K562 (cell line): ENCODE data around the gene USP35. TPM values are rescaled to one million over a fixed set of nuclear protein-coding genes. Genes with fewer than 3 reads are reported as not detected.

Source experiments
- CEBPG ChIP-seq, 3 experiments: fragments of 200-800 bp in 1 of 3; sonication (Bioruptor generic) in 1 of 3; sonication (generic) in 1 of 3; formaldehyde crosslinking in 1 of 3; IDR thresholded peaks in 2 of 3; conservative IDR thresholded peaks in 1 of 3; 2 replicates each; pipeline versions ENCODE4 v1.6.1 to v1.8.0; 2016 to 2022; ENCODE audit warnings: missing compliant biosample characterization in 2 of 3, missing genetic modification characterization in 2 of 3, mild to moderate bottlenecking in 1 of 3, missing genetic modification reagents in 1 of 3
- ETV1 ChIP-seq: fragments of 450-650 bp; conservative IDR thresholded peaks from 2 replicates; pipeline ENCODE4 v1.6.1; 2016; ENCODE audit warnings: missing genetic modification characterization, control low read depth, low read depth, missing compliant biosample characterization
- KDM4B ChIP-seq, 2 experiments: fragments of 450-650 bp in 1 of 2; sonication (generic) in 1 of 2; IDR thresholded peaks; 2 replicates each; pipeline ENCODE4 v1.6.1; 2016 to 2017; ENCODE audit warnings: borderline replicate concordance in 2 of 2, antibody characterized with exemption in 1 of 2, low read depth in 1 of 2, mild to moderate bottlenecking in 1 of 2
- KLF10 ChIP-seq: fragments of 250-450 bp; sonication (Bioruptor Pico); IDR thresholded peaks from 2 replicates; pipeline ENCODE4 v1.6.1; 2021; ENCODE audit warnings: matching md5 sums
- NFIC ChIP-seq: fragments of 450-650 bp; IDR thresholded peaks from 2 replicates; pipeline ENCODE4 v1.6.1; 2017; ENCODE audit warnings: mild to moderate bottlenecking, inconsistent platforms
- POLR2G ChIP-seq: fragments of 200-400 bp; formaldehyde crosslinking; IDR thresholded peaks from 2 replicates; pipeline ENCODE4 v1.6.1; 2017; ENCODE audit warnings: low read depth, mild to moderate bottlenecking, antibody characterized with exemption, low read length, moderate library complexity
- RCOR1 ChIP-seq, 2 experiments: IDR thresholded peaks; 2 replicates each; pipeline ENCODE4 v1.6.1; 2012; ENCODE audit warnings: low read depth in 2 of 2, low read length in 2 of 2, borderline replicate concordance in 1 of 2, improper control_type of control experiment in 1 of 2
- RNF2 ChIP-seq: sonication (generic); IDR thresholded peaks from 2 replicates; pipeline ENCODE4 v1.6.1; 2016
- TCF7 ChIP-seq: sonication (generic); IDR thresholded peaks from 2 replicates; pipeline ENCODE4 v1.6.1; 2016; ENCODE audit warnings: antibody characterized with exemption, borderline replicate concordance
- ZNF408 ChIP-seq: fragments of 250-450 bp; sonication (Bioruptor Pico); IDR thresholded peaks from 2 replicates; pipeline ENCODE4 v1.4.0; 2020; ENCODE audit warnings: low read depth, mild to moderate bottlenecking, moderate library complexity
- ZNF699 ChIP-seq: fragments of 250-450 bp; sonication (Bioruptor Pico); IDR thresholded peaks from 2 replicates; pipeline ENCODE4 v1.8.0; 2021; ENCODE audit warnings: mild to moderate bottlenecking, moderate library complexity; ENCODE audit not compliant: insufficient replicate concordance
- polyA plus RNA-seq, 8 experiments: library from polyadenylated mRNA; depleted of rRNA in 4 of 8; stranded (reverse) in 5 of 8; unstranded in 3 of 8; fragments of >200 nt; fragmentation: Nextera tagmentation in 2 of 8; fragmentation: Illumina TruSeq in 1 of 8; extraction: Ambion mirVana in 2 of 8; extraction: Trizol in 1 of 8; gene quantifications; 2 replicates each; pipeline versions ENCODE4 v1.2.1 to v1.2.3, GENCODE V29; 2011 to 2014; ENCODE audit warnings: inconsistent platforms in 1 of 8, missing spikeins in 1 of 8
- total RNA-seq, 7 experiments: library from RNA; depleted of rRNA in 6 of 7; stranded (reverse); fragments of >200 nt in 6 of 7; fragmentation: Illumina TruSeq in 2 of 7; extraction: Trizol in 2 of 7; gene quantifications; 2 replicates each; pipeline versions ENCODE4 v1.2.1 to v1.2.3, GENCODE V29; 2011 to 2021; ENCODE audit warnings: low replicate concordance in 1 of 7
- TF ChIP-seq, protein P1 (sequence below), 2 experiments: fragments of 450-650 bp in 1 of 2; sonication (generic) in 1 of 2; formaldehyde crosslinking in 1 of 2; IDR thresholded peaks in 1 of 2; conservative IDR thresholded peaks in 1 of 2; 2 replicates each; pipeline versions ENCODE4 v1.6.1 to v1.8.1; 2016 to 2023; ENCODE audit warnings: mild to moderate bottlenecking in 2 of 2, moderate library complexity in 2 of 2, inconsistent platforms in 1 of 2, missing genetic modification reagents in 1 of 2
- TF ChIP-seq, protein P2 (sequence below): sonication (generic); formaldehyde crosslinking; IDR thresholded peaks from 2 replicates; pipeline ENCODE4 v1.9.0; 2022; ENCODE audit warnings: mild to moderate bottlenecking, missing genetic modification reagents
- TF ChIP-seq, protein P3 (sequence below): sonication (generic); formaldehyde crosslinking; IDR thresholded peaks from 2 replicates; pipeline ENCODE4 v1.8.1; 2023; ENCODE audit warnings: mild to moderate bottlenecking, missing genetic modification reagents
- TF ChIP-seq, protein P4 (sequence below), 2 experiments: fragments of 450-650 bp; conservative IDR thresholded peaks; 2 replicates each; pipeline ENCODE4 v1.6.1; 2017; ENCODE audit warnings: mild to moderate bottlenecking in 2 of 2, moderate library complexity in 2 of 2

Gene USP35
- total and polyA plus RNA-seq, 9 of the 15 experiments (the other 6 are each of a cell fraction or from before 2014, with no cell fraction given): 0.01 to 4.8 (median 3.6) TPM

DNA sequence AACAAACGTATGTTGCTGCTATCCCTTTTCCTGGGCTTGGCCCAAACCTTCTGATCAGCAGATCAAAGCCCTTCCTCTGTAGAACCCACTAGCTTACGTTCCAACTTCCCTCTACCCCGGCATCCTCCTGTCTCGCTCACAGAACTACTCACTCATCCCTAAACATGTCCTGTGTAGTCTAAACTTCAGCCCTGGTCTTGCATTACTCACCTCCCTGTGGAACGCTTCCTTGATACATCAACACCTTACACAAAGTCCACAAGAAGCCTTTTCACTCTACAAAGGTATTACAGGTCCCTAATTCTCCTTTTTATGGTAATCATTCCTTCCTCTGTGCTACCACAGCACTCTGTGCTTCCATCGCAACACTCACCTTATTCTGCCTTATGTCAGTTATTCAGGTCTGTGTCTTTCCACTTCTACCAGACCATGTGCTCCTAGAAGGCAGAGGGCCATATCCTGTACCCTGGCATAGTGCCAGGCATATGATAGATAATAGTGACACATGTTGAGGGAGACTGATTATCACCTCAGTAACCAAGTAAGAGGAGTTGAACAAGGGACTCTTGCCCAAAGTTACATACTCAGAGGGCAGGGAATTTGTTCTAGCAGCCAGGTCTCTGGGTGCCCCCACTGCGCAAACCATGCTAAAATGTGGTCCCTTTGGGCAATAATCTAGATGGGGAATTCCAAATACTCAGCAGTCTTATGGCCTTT is 41.6 kb downstream of the USP35 start (continued):
- TF ChIP-seq, protein P1, sequence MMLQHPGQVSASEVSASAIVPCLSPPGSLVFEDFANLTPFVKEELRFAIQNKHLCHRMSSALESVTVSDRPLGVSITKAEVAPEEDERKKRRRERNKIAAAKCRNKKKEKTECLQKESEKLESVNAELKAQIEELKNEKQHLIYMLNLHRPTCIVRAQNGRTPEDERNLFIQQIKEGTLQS (IDR thresholded peaks at IDR 0.05): no peak
- TF ChIP-seq, protein P1 (CRISPR knock-in tag; conservative IDR thresholded peaks at IDR 0.05): no peak
- TF ChIP-seq KDM4B (IDR thresholded peaks at IDR 0.05; ENCODE audit: borderline replicate concordance in 2 of 2, low read depth in 1 of 2): no peak
- TF ChIP-seq POLR2G: no peak
- 0 out of 2 replicates have a peak, but pooled peaks have one; percentile 19 for TF ChIP-seq ETV1 (tag)
- TF ChIP-seq NFIC: peak; percentile 99
- TF ChIP-seq CEBPG (CRISPR knock-in tag; IDR thresholded peaks at IDR 0.05): no peak
- no peak for TF ChIP-seq CEBPG (tag; conservative IDR thresholded peaks at IDR 0.05 in 1 of 2, IDR thresholded peaks at IDR 0.05 in 1 of 2)
- no peak for TF ChIP-seq KLF10 (CRISPR knock-in tag)
- TF ChIP-seq, protein P2, sequence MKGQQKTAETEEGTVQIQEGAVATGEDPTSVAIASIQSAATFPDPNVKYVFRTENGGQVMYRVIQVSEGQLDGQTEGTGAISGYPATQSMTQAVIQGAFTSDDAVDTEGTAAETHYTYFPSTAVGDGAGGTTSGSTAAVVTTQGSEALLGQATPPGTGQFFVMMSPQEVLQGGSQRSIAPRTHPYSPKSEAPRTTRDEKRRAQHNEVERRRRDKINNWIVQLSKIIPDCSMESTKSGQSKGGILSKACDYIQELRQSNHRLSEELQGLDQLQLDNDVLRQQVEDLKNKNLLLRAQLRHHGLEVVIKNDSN (CRISPR knock-in tag): no peak
- TF ChIP-seq RNF2: no peak
- TF ChIP-seq, protein P3, sequence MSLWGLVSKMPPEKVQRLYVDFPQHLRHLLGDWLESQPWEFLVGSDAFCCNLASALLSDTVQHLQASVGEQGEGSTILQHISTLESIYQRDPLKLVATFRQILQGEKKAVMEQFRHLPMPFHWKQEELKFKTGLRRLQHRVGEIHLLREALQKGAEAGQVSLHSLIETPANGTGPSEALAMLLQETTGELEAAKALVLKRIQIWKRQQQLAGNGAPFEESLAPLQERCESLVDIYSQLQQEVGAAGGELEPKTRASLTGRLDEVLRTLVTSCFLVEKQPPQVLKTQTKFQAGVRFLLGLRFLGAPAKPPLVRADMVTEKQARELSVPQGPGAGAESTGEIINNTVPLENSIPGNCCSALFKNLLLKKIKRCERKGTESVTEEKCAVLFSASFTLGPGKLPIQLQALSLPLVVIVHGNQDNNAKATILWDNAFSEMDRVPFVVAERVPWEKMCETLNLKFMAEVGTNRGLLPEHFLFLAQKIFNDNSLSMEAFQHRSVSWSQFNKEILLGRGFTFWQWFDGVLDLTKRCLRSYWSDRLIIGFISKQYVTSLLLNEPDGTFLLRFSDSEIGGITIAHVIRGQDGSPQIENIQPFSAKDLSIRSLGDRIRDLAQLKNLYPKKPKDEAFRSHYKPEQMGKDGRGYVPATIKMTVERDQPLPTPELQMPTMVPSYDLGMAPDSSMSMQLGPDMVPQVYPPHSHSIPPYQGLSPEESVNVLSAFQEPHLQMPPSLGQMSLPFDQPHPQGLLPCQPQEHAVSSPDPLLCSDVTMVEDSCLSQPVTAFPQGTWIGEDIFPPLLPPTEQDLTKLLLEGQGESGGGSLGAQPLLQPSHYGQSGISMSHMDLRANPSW (CRISPR knock-in tag): no peak
- no peak for TF ChIP-seq ZNF408 (CRISPR knock-in tag)
- TF ChIP-seq TCF7: no peak
- TF ChIP-seq, protein P4, sequence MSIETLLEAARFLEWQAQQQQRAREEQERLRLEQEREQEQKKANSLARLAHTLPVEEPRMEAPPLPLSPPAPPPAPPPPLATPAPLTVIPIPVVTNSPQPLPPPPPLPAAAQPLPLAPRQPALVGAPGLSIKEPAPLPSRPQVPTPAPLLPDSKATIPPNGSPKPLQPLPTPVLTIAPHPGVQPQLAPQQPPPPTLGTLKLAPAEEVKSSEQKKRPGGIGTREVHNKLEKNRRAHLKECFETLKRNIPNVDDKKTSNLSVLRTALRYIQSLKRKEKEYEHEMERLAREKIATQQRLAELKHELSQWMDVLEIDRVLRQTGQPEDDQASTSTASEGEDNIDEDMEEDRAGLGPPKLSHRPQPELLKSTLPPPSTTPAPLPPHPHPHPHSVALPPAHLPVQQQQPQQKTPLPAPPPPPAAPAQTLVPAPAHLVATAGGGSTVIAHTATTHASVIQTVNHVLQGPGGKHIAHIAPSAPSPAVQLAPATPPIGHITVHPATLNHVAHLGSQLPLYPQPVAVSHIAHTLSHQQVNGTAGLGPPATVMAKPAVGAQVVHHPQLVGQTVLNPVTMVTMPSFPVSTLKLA (conservative IDR thresholded peaks at IDR 0.05): 0 out of 4 replicates have a peak, but pooled peaks of 1 of the 2 experiments have one; percentile 24
- TF ChIP-seq RCOR1 (IDR thresholded peaks at IDR 0.05; ENCODE audit: borderline replicate concordance in 1 of 2, low read depth in 2 of 2, low read length in 2 of 2): 0 out of 4 replicates have a peak, but pooled peaks of 1 of the 2 experiments have one; percentile 21
- no peak for TF ChIP-seq ZNF699 (CRISPR knock-in tag)
